Measurements from ENCODE around the gene MPP3. TPM values are rescaled to one million over a fixed set of nuclear protein-coding genes. Genes with fewer than 3 reads are reported as not detected.
A peak's percentile ranks its signal among the peaks of the same experiment; 100 is the strongest.

The MPP3 gene
- total and polyA plus RNA-seq, 4 donors, result 15.9 to 41.5 (median 31.2) TPM

GRCh38 chr17:43758086-43758485 is 74.9 kb downstream of the MPP3 start:
- DNase-seq (ENCODE audit: low read depth in 4 of 6, low spot score in 6 of 6), result no peak
- Histone ChIP-seq H3K27me3 (ENCODE audit: control insufficient read depth, insufficient read depth, low read length) (peaks cover 35% of the 10 kb centered on the region), H3K9me3 (ENCODE audit: control insufficient read depth, insufficient read depth, low read length) (no peaks in the 10 kb centered on the region), H3K27ac (ENCODE audit: low read depth, low read length) (no peak overlapping the region), H3K4me3 (ENCODE audit: low read depth, low read length) (no peak overlapping the region), H3K36me3 (ENCODE audit: control insufficient read depth, insufficient read depth, low read length) (no peaks in the 10 kb centered on the region), H3K4me1 (ENCODE audit: control insufficient read depth, insufficient read depth, low read length) (peaks cover 16% of the 10 kb centered on the region)
- 74% methylated on average over 4 of the region's 6 CpGs for WGBS (ENCODE audit: insufficient coverage)

- peaks cover 35% of the 10 kb centered on the region for H3K27me3 ChIP-seq (ENCODE audit: control insufficient read depth, insufficient read depth, low read length)
- H3K4me3 ChIP-seq (ENCODE audit: low read depth, low read length), result no peak overlapping the region
- no peak for DNase-seq (ENCODE audit: low read depth in 4 of 6, low spot score in 6 of 6)
- peaks cover 16% of the 10 kb centered on the region for H3K4me1 ChIP-seq (ENCODE audit: control insufficient read depth, insufficient read depth, low read length)
- no peaks in the 10 kb centered on the region for H3K36me3 ChIP-seq (ENCODE audit: control insufficient read depth, insufficient read depth, low read length)
- H3K9me3 ChIP-seq (ENCODE audit: control insufficient read depth, insufficient read depth, low read length), result no peaks in the 10 kb centered on the region
- no peak overlapping the region for H3K27ac ChIP-seq (ENCODE audit: low read depth, low read length)
- WGBS (ENCODE audit: insufficient coverage), result 88% methylated on average over 7 of the region's 8 CpGs
Measured at GRCh38 chr17:43757171-43757660, 75.7 kb downstream of the MPP3 start.

GRCh38 chr17:43756201-43756600 is 76.7 kb downstream of the MPP3 start:
- Histone ChIP-seq H3K9me3 (ENCODE audit: control insufficient read depth, insufficient read depth, low read length) (no peaks in the 10 kb centered on the region), H3K27me3 (ENCODE audit: control insufficient read depth, insufficient read depth, low read length) (peaks cover 35% of the 10 kb centered on the region), H3K27ac (ENCODE audit: low read depth, low read length) (no peak overlapping the region), H3K36me3 (ENCODE audit: control insufficient read depth, insufficient read depth, low read length) (no peaks in the 10 kb centered on the region), H3K4me3 (ENCODE audit: low read depth, low read length) (no peak overlapping the region), H3K4me1 (ENCODE audit: control insufficient read depth, insufficient read depth, low read length) (peaks cover 16% of the 10 kb centered on the region)
- 67% methylated on average over 1 of the region's 6 CpGs for WGBS (ENCODE audit: insufficient coverage)
- DNase-seq (ENCODE audit: low read depth in 4 of 6, low spot score in 6 of 6), result peak in 1 of 6 donors; percentile 6

GRCh38 chr17:43755389-43755875 is 77.5 kb downstream of the MPP3 start:
- H3K36me3 ChIP-seq (ENCODE audit: control insufficient read depth, insufficient read depth, low read length), result no peaks in the 10 kb centered on the region
- peak in 2 of 6 donors; percentile 47 to 79 for DNase-seq (ENCODE audit: low read depth in 4 of 6, low spot score in 6 of 6)
- H3K4me1 ChIP-seq (ENCODE audit: control insufficient read depth, insufficient read depth, low read length), result peaks cover 16% of the 10 kb centered on the region
- H3K27me3 ChIP-seq (ENCODE audit: control insufficient read depth, insufficient read depth, low read length), result peaks cover 35% of the 10 kb centered on the region
- no peak overlapping the region for H3K27ac ChIP-seq (ENCODE audit: low read depth, low read length)
- no peak overlapping the region for H3K4me3 ChIP-seq (ENCODE audit: low read depth, low read length)
- no peaks in the 10 kb centered on the region for H3K9me3 ChIP-seq (ENCODE audit: control insufficient read depth, insufficient read depth, low read length)
- WGBS (ENCODE audit: insufficient coverage), result 2% methylated on average over 60 of the region's 60 CpGs

- H3K36me3 ChIP-seq (ENCODE audit: control insufficient read depth, insufficient read depth, low read length), result no peaks in the 10 kb centered on the region
- H3K4me3 ChIP-seq (ENCODE audit: low read depth, low read length), result no peak overlapping the region
- peaks cover 12% of the 10 kb centered on the region for H3K4me1 ChIP-seq (ENCODE audit: control insufficient read depth, insufficient read depth, low read length)
- H3K27ac ChIP-seq (ENCODE audit: low read depth, low read length), result no peak overlapping the region
- no peak for DNase-seq (ENCODE audit: low read depth in 4 of 6, low spot score in 6 of 6)
- WGBS (ENCODE audit: insufficient coverage), result 18% methylated on average over 19 of the region's 21 CpGs
- peaks cover 34% of the 10 kb centered on the region for H3K27me3 ChIP-seq (ENCODE audit: control insufficient read depth, insufficient read depth, low read length)
- no peaks in the 10 kb centered on the region for H3K9me3 ChIP-seq (ENCODE audit: control insufficient read depth, insufficient read depth, low read length)
Measured at GRCh38 chr17:43754947-43755346, 78.0 kb downstream of the MPP3 start.

GRCh38 chr17:43753493-43754129 is 79.3 kb downstream of the MPP3 start:
- Histone ChIP-seq H3K4me1 (ENCODE audit: control insufficient read depth, insufficient read depth, low read length) (peaks cover 10% of the 10 kb centered on the region), H3K9me3 (ENCODE audit: control insufficient read depth, insufficient read depth, low read length) (no peaks in the 10 kb centered on the region), H3K27ac (ENCODE audit: low read depth, low read length) (no peak overlapping the region), H3K27me3 (ENCODE audit: control insufficient read depth, insufficient read depth, low read length) (peaks cover 30% of the 10 kb centered on the region), H3K4me3 (ENCODE audit: low read depth, low read length) (no peak overlapping the region), H3K36me3 (ENCODE audit: control insufficient read depth, insufficient read depth, low read length) (no peaks in the 10 kb centered on the region)
- DNase-seq (ENCODE audit: low read depth in 4 of 6, low spot score in 6 of 6), result no peak
- 91% methylated on average over 1 of the region's 5 CpGs for WGBS (ENCODE audit: insufficient coverage)

Other genes starting within 250 kb of the MPP3 start
- gene MEOX1, start 171.2 kb downstream of the MPP3 start, total RNA-seq, result 1 to 10 TPM; 2.3 TPM
- gene MEOX1, start 171.2 kb downstream of the MPP3 start, polyA plus RNA-seq (ENCODE audit: insufficient read length in 2 of 2), result 1 to 10 TPM in 1 of 2 donors, under 1 TPM in 1; 0.35 to 1.2 TPM
- gene SOST, start 74.4 kb downstream of the MPP3 start, total RNA-seq, result under 1 TPM; 0.17 to 0.50 TPM
- 1 to 10 TPM in 1 of 2 donors, under 1 TPM in 1; 0.67 to 1.5 TPM for gene SOST, start 74.4 kb downstream of the MPP3 start, polyA plus RNA-seq (ENCODE audit: insufficient read length in 2 of 2)
- 10 to 100 TPM; 41.3 to 49.0 TPM for gene DUSP3, start 54.2 kb downstream of the MPP3 start, total RNA-seq
- 10 to 100 TPM; 40.3 to 41.6 TPM for gene DUSP3, start 54.2 kb downstream of the MPP3 start, polyA plus RNA-seq (ENCODE audit: insufficient read length in 2 of 2)
- under 1 TPM in 1 of 2 donors, not detected in 1; 0.10 TPM for gene CFAP97D1, start 52.7 kb downstream of the MPP3 start, total RNA-seq
- under 1 TPM; 0.12 to 0.16 TPM for gene CFAP97D1, start 52.7 kb downstream of the MPP3 start, polyA plus RNA-seq (ENCODE audit: insufficient read length in 2 of 2)
- under 1 TPM; 0.39 to 0.40 TPM for gene CD300LG, start 14.0 kb upstream of the MPP3 start, total RNA-seq
- gene CD300LG, start 14.0 kb upstream of the MPP3 start, polyA plus RNA-seq (ENCODE audit: insufficient read length in 2 of 2), result under 1 TPM; 0.40 to 0.69 TPM
- gene MPP2, start 74.4 kb upstream of the MPP3 start, total RNA-seq, result 10 to 100 TPM; 12.1 to 24.1 TPM
- gene MPP2, start 74.4 kb upstream of the MPP3 start, polyA plus RNA-seq (ENCODE audit: insufficient read length in 2 of 2), result 10 to 100 TPM; 38.3 to 43.4 TPM
- not detected for gene PPY, start 109.3 kb upstream of the MPP3 start, total RNA-seq
- gene PPY, start 109.3 kb upstream of the MPP3 start, polyA plus RNA-seq (ENCODE audit: insufficient read length in 2 of 2), result not detected
- gene PYY, start 120.8 kb upstream of the MPP3 start, total RNA-seq, result not detected
- gene PYY, start 120.8 kb upstream of the MPP3 start, polyA plus RNA-seq (ENCODE audit: insufficient read length in 2 of 2), result under 1 TPM in 1 of 2 donors, not detected in 1; 0.68 TPM
- 1 to 10 TPM; 1.6 to 3.5 TPM for gene NAGS, start 171.5 kb upstream of the MPP3 start, total RNA-seq
- gene NAGS, start 171.5 kb upstream of the MPP3 start, polyA plus RNA-seq (ENCODE audit: insufficient read length in 2 of 2), result 1 to 10 TPM; 1.4 to 2.0 TPM
- gene TMEM101, start 181.8 kb upstream of the MPP3 start, total RNA-seq, result 10 to 100 TPM; 26.4 to 47.4 TPM
- gene TMEM101, start 181.8 kb upstream of the MPP3 start, polyA plus RNA-seq (ENCODE audit: insufficient read length in 2 of 2), result 10 to 100 TPM; 21.1 to 29.7 TPM
- 10 to 100 TPM; 22.2 to 24.4 TPM for gene LSM12, start 233.5 kb upstream of the MPP3 start, total RNA-seq
- gene LSM12, start 233.5 kb upstream of the MPP3 start, polyA plus RNA-seq (ENCODE audit: insufficient read length in 2 of 2), result 10 to 100 TPM; 41.8 to 48.0 TPM
- gene G6PC3, start 237.6 kb upstream of the MPP3 start, total RNA-seq, result 10 to 100 TPM; 31.0 to 56.9 TPM
- 100 to 1,000 TPM; 125 to 128 TPM for gene G6PC3, start 237.6 kb upstream of the MPP3 start, polyA plus RNA-seq (ENCODE audit: insufficient read length in 2 of 2)